BJ (cell line): Measurements from ENCODE around the gene MRPS34. TPM values are rescaled to one million over a fixed set of nuclear protein-coding genes. Genes with fewer than 3 reads are reported as not detected.

Source experiments
- CTCF ChIA-PET: fragments of 350-600 bp; formaldehyde crosslinking; extraction: SDS; loops from one replicate; lab custom pipeline; 2021; ENCODE audit warnings: antibody characterized with exemption, inconsistent platforms; lab: Yijun Ruan, JAX
- POLR2A ChIA-PET: fragments of 300-600 bp; sonication (Branson Sonifier 250); formaldehyde crosslinking; extraction: SDS; loops from one replicate; lab custom pipeline; 2021; ENCODE audit warnings: antibody characterized with exemption; lab: Charles Lee
- DNase-seq: peaks from one replicate; pipeline ENCODE4 v3.0.0-alpha.2; 2011; ENCODE audit warnings: low read depth
- H3K27me3 ChIP-seq: 2 replicates; pipeline ENCODE4 v1.6.0; 2011; ENCODE audit warnings: low read length; ENCODE audit not compliant: control insufficient read depth, insufficient read depth
- H3K36me3 ChIP-seq: 2 replicates; pipeline ENCODE4 v1.5.1; 2011; ENCODE audit warnings: low read length; ENCODE audit not compliant: control insufficient read depth, insufficient read depth
- H3K4me3 ChIP-seq: 2 replicates; pipeline ENCODE4 v1.5.1; 2011; ENCODE audit warnings: low read depth, mild to moderate bottlenecking, control low read depth, low read length
- CTCF ChIP-seq: IDR thresholded peaks from 2 replicates; pipeline ENCODE4 v1.5.1; 2011; ENCODE audit warnings: low read depth, mild to moderate bottlenecking, control low read depth, inconsistent platforms, low read length, moderate library complexity; ENCODE audit not compliant: insufficient read depth
- polyA plus RNA-seq: library from polyadenylated mRNA; depleted of rRNA; stranded (reverse); fragments of >200 nt; gene quantifications from 2 replicates; pipeline ENCODE4 v1.2.3, GENCODE V29; 2011

MRPS34 gene
- polyA plus RNA-seq, 1 experiment, result 69.6 TPM

GRCh38 chr16:1771864-1772361, 1.0 kb downstream of the MRPS34 start:
- no peak for DNase-seq
- POLR2A ChIA-PET, result no interaction called here
- Histone ChIP-seq H3K36me3 (peaks cover 31% of the 10 kb centered on the region), H3K27me3 (no peaks in the 10 kb centered on the region), H3K4me3 (peak overlapping the region; percentile 92)
- CTCF ChIA-PET, result interaction anchor here (1.8 kb wide), 1 partner anchor 11 kb away, joined by 5 read pairs; the partner anchor contains the start of genes NUBP2 and SPSB3
- TF ChIP-seq CTCF, result no peak

DNA sequence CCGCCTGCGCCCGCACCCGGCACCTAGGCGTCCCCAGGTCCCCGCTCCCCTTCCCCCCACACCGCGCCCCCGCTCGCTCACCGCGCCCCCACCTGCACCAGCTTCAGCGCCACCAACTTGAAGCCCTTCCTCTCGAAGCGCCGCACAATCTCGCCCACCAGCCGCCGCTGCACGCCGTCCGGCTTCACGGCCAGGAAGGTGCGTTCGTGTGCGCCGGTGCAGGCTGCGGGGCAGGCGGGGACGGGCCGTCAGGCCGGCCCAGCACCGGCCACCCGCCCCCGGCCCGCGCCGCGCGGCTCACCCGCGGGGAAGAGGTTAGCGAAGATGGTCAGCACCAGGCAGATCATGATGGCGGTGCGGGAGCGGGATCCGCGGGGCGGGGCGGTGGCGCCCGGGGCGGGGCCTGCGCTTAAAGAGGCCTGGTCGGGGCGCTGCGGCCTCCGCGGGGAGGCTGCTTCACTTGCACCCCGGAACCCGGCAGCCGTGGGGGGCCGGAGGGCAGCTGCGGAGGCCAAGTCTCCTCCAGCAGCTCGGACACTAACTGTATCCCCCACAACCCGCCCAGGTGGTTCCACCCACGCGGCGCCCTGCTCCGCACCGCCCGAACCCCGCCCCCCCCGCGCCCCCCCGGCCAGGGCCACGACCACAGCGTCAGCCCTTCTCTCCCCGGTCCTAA, 1.6 kb downstream of the MRPS34 start, which contains the start of gene NME3:
Gene NME3, minus strand, starts transcription at position 356 of the 676 bp plus-strand sequence. Its CDS starts 9 bp downstream, at position 347.
- H3K27me3 ChIP-seq, result no peaks in the 10 kb centered on the region
- ChIA-PET POLR2A (interaction anchor here (0.6 kb wide), 1 partner anchor 12 kb away, joined by 3 read pairs; the partner anchor contains the start of gene NUBP2), CTCF (interaction anchor here (1.8 kb wide), 1 partner anchor 11 kb away, joined by 5 read pairs; the partner anchor contains the start of genes NUBP2 and SPSB3)
- TF ChIP-seq CTCF, result no peak
- no peak for DNase-seq
- peaks cover 30% of the 10 kb centered on the region for H3K36me3 ChIP-seq
- H3K4me3 ChIP-seq, result peak within 1 kb of the TSS; percentile 92

GRCh38 chr16:1770328-1771187, 2.4 kb downstream of the MRPS34 start:
- peaks cover 30% of the 10 kb centered on the region for H3K36me3 ChIP-seq
- H3K4me3 ChIP-seq, result peak overlapping the region; percentile 92
- ChIA-PET CTCF (interaction anchor here (1.3 to 1.8 kb wide), 2 partner anchors 61 to 64 kb away, joined by 3 to 4 read pairs; partner anchors contain the start of gene MAPK8IP3), POLR2A (interaction anchor here (0.6 kb wide), 1 partner anchor 12 kb away, joined by 3 read pairs; the partner anchor contains the start of gene NUBP2)
- H3K27me3 ChIP-seq, result no peaks in the 10 kb centered on the region
- no peak for DNase-seq
- TF ChIP-seq CTCF, result no peak

DNA sequence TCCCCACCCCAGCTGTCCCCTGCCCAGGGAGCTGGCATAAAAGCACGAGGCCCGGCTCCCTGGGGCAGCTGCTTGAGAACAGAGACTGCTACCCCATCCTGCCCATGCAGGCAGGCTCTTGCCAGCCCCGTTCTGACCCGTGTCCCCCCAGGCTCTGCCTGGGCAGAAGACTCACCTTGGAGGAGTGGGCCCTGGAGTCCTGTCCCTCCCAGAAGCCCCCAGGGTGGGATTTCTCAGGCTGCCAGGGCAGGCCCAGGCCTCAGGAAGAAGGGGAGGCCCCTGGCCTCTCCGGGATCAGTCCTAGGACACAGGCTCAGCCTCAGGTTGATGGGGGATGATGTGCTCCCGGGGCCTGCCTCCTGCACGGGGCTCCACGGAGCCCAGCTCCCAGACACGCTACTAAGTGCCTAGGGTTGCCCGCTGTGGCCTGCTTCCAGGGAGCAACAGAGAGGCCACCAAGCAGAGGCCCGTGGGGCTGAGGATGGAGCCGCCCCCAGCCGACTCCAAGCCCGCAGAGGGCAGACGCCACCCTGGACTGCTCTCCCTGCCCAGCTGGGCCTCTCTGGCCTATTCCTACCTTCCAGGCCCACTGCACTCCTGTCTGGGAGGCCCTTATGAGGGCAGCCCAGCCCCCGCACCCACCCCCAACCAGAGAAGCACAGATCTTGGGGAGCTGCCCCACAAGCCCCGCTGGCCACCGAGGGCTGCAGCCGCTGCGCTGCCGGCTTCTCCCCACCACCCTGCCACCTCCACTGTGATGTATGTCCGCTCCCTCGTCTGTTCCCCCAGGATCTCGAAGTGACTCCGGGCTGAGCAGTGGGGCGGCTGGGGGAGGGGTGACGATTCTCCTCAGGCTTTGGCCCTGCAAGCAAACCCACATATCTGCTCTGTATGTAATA, 3.3 kb downstream of the MRPS34 start:
- Histone ChIP-seq H3K4me3 (no peak overlapping the region), H3K36me3 (peaks cover 35% of the 10 kb centered on the region), H3K27me3 (no peaks in the 10 kb centered on the region)
- no peak for DNase-seq
- ChIA-PET POLR2A (no interaction called here), CTCF (interaction anchor here (0.7 to 1.8 kb wide), 4 partner anchors 43 to 160 kb away, joined by 3 to 4 read pairs (median 3); partner anchors contain the start of gene MAPK8IP3)
- TF ChIP-seq CTCF, result no peak
